ENCODE results near the gene SPATA45.
A peak's percentile ranks its signal among the peaks of the same experiment; 100 is the strongest.
"Not testable (repeated sequence)": the region's sequence is repeated elsewhere in the genome, so short reads cannot be mapped to it uniquely, and the experiment has no call there.

Gene SPATA45

DNA sequence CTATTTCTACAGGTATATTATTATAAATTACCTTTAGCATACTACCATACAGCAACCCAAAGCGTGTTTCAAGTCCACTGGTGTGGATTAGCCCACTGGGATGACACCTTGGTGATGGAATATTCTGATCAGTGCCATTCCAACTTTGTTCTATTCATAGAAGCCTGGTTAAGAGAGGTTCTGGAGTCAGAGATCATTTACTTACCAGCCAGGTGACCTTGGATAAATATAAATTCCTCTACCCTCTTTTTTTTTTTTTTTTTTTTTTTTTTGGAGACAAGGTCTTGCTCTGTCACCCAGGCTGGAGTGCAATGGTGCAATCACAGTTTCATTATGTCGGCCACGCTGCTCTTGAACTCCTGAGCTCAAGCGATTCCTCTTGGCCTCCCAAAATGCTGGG lies at the start of gene SPATA45:
Gene SPATA45, minus strand, starts transcription at position 101 of the 400 bp plus-strand sequence. CDS start 11,500 bp downstream, outside the sequence.
- DNase-seq, result no peak

- no peak for DNase-seq
Observed at GRCh38 chr1:212892108-212892507, 44.7 kb upstream of the SPATA45 start.

GRCh38 chr1:212884592-212884991 lies 37.1 kb upstream of the SPATA45 start:
- no peak for DNase-seq

DNA sequence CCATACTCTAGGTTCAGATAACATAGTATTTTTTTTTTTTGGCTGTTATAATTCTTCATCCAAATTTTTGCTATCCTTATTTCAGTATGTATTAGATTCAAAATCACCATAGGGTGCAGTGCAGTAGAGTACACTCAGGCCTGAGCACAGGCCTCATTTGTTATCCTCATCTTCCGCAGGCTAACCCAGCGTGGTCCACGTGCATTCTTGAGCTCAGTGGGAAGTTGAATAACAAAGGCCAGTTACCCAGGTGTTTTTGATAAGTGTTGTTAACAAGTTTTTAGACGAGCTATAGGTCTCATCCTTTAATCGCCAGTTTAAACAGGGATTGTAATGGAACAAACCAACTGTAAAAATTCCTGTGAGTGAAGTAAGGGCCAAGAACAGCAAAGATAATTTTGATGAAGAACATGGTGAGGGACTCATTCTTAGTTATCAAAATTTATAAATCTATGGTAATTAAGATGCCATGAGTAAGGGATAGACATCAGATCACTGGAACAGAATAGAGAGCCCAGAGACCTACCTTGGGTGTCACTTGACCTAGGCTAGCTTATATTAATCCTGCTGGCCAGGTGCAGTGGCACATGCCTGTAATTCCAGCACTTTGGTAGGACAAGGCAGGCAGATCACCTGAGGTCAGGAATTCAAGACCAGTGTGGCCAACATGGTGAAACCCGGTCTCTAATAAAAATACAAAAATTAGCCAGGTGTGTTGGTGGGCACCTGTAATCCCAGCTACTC lies 32.7 kb upstream of the SPATA45 start:
- no peak for DNase-seq

DNA sequence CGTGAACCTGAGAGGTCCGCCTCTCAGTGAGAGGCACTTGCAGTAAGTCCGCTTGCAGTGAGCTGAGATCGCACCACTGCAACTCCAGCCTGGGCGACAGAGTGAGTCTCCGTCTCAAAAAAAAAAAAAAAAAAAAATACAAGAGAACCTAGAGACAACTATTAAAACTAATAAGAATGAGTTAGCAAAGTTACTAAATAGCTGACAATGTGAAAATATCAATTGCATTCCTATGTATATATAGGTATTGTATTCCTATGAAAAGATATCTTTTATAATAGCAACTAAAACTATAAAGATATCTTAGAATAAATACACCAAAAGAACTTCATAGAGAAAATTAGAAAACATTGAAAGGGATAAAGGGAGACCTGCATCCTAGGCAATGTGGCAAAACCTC lies 31.0 kb upstream of the SPATA45 start:
- no peak for DNase-seq

DNA sequence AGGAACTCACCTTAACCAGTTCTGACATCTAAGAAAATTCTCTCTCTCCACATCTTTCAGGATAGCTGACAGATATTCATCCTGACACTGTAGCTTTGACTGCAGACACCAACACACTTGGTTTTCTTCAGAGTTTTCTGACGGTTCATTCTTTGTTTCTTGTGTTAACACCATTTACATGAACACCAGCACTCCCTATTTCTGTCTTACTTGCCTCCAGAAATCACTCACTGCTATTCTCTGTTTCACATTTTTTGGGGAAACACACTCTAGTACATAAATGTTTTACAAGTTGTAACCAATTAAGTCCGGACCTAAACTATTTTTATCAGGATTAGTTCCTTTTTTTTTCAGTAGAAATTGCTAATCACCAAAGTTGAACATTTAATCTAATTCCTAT lies 26.1 kb upstream of the SPATA45 start:
- no peak for DNase-seq

DNA sequence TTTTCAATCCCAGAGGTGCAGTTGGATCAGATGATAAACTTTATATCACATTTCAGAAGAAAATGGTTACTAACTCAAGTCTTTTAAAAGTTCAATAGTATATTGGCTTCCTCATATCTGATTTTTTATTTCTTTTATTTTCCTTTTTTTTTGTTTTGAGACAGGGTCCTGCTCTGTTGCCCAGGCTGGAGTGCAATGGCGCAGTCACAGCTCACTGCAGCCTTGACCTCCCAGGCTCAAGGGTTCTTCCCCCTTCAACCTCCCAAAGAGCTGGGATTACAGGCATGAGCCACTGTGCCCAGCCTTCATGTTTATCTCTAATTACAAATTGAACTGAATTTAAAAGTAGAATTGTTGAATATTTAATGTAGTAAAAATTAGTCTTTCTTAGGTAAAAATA lies 24.5 kb upstream of the SPATA45 start:
- DNase-seq, result no peak

DNA sequence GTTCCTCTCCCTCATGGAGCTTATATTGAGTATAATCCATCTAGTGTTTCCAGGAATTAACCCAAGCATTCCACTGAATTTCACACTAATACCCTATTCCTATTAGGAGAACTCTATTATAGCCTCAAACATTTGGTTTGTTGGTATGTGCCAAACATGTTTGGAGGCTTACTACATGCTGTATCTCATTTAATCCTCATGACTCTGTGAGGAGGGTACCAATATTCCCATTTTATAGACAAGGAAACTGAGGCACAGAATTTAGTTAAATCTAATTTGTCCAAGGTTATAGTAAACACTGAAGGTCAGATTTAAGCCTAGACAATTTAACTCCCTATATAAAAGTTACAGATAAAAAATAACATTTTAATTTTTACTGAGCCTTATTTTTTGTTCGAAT lies 19.7 kb upstream of the SPATA45 start:
- DNase-seq, result no peak

GRCh38 chr1:212864201-212864600 lies 16.8 kb upstream of the SPATA45 start:
- no peak for DNase-seq

DNA sequence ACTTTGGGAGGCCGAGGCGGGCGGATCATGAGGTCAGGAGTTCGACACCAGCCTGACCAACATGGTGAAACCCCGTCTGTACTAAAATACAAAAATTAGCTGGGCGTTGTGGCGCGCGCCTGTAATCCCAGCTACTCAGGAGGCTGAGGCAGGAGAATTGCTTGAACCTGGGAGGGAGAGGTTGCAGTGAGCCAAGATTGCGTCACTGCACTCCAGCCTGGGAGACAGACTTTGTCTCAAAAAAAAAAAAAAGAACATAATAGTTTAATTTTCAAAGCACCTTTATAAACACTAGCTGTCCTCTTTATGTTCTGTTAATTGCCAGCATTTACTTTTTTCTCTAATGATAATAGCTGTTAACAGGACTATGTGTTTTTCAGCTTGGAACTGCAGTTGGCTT lies 15.9 kb upstream of the SPATA45 start:
- DNase-seq, result not testable (repeated sequence)

- no peak for DNase-seq
Observed at GRCh38 chr1:212862111-212862690, 14.8 kb upstream of the SPATA45 start.

GRCh38 chr1:212860713-212861581 lies 13.5 kb upstream of the SPATA45 start:
- DNase-seq, result no peak

DNA sequence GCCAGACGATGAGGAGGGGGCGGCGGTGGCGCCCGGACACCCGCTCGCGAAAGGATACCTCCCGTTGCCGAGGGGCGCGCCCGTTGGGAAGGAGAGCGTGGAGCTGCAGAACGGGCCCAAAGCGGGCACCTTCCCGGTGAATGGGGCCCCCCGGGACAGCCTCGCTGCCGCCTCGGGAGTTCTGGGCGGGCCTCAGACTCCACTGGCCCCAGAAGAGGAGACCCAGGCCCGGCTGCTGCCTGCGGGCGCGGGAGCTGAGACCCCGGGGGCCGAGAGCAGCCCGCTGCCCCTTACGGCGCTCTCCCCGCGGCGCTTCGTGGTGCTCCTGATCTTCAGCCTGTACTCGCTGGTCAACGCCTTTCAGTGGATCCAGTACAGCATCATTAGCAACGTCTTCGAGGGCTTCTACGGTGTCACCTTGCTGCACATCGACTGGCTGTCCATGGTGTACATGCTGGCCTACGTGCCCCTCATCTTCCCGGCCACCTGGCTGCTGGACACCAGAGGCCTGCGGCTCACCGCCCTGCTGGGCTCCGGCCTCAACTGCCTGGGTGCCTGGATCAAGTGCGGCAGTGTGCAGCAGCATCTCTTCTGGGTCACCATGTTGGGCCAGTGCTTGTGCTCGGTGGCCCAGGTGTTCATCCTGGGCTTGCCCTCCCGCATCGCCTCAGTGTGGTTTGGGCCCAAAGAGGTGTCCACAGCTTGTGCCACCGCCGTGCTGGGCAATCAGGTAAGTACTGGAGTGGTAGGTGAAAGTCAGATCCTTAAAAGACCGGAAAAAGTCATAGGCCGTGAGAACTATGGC lies 11.2 kb upstream of the SPATA45 start:
- peak in 1 of 2 experiments; percentile 45 for DNase-seq

- DNase-seq, result peak; percentile 80 to 95
Observed at GRCh38 chr1:212857992-212858460, 10.6 kb upstream of the SPATA45 start, which contains the start of gene FLVCR1. Gene FLVCR1, plus strand, starts transcription at chr1:212858275. Its CDS starts 178 bp downstream, at chr1:212858453.

GRCh38 chr1:212856755-212857154 lies 9.3 kb upstream of the SPATA45 start:
- no peak for DNase-seq

GRCh38 chr1:212853658-212854057 lies 6.2 kb upstream of the SPATA45 start:
- DNase-seq, result peak in 1 of 2 experiments; percentile 6

DNA sequence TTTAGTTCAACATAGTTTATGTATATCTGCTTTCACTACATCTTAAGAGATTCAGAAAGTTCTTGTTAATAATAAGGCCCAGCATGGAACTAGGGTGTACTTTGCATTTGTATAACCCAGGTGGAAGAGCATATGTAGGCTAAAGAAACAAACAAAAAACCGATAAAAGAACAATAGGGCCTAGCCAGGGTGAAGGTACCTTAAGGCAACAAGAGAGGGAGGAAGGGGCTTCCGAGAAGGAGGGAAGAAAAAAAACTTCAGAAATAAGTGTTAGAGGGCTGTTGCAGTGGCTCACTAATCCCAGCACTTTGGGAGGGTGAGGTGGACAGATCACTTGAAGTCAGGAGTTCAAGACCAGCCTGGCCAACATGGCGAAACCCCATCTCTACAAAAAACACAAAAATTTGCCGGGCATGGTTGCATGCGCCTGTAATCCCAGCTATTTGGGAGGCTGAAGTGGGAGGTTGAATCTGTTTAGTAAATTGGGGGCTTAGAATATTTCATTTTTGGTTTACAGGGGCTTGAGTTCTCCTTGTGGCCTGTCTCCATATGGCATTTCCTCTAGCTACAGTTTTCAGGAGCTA lies 4.7 kb upstream of the SPATA45 start:
- DNase-seq, result no peak

DNA sequence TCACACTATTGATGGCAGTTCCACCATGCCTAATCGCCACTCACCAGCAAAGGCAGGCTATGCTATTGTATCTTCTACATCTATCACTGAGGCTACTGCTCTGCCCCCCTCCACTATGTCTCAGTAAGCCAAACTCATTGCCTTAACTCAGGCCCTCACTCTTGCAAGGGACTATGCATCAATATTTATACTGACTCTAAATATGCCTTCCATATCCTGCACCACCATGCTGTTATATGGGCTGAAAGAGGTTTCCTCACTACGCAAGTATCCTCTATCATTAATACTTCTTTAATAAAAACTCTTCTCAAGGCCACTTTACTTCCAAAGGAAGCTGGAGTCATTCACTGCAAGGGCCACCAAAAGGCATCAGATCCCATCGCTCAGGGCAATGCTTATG lies 2.9 kb downstream of the SPATA45 start:
- not testable (repeated sequence) for DNase-seq

- DNase-seq, result no peak
Observed at GRCh38 chr1:212838145-212838544, 9.3 kb downstream of the SPATA45 start.

- not testable (repeated sequence) for DNase-seq
Observed at GRCh38 chr1:212833211-212834207, 13.9 kb downstream of the SPATA45 start.

- no peak for DNase-seq
Observed at GRCh38 chr1:212828395-212828794, 19.1 kb downstream of the SPATA45 start.

Data from NCI-H526 (cell line).